GM04503 (cell line): ENCODE results near the gene SMCP.
A peak's percentile ranks its signal among the peaks of the same experiment; 100 is the strongest.

Source experiments
- DNase-seq: peaks from one replicate; pipeline ENCODE4 v3.0.0-alpha.2; 2012; ENCODE audit warnings: low read depth

Gene SMCP

GRCh38 chr1:152878042-152878441 lies at the start of gene SMCP:
TSS of gene SMCP (plus strand) at chr1:152878322. CDS start at chr1:152884423, 6,101 bp downstream.
- no peak for DNase-seq

GRCh38 chr1:152836870-152837269 lies 41.3 kb upstream of the SMCP start:
- DNase-seq, result no peak

- DNase-seq, result no peak
Measured at GRCh38 chr1:152842556-152842955, 35.6 kb upstream of the SMCP start, which contains the start of gene LCE6A. TSS of gene LCE6A (plus strand) at chr1:152842856. CDS start at chr1:152843521, 665 bp downstream.

- peak; percentile 18 for DNase-seq
Measured at GRCh38 chr1:152855661-152856060, 22.5 kb upstream of the SMCP start.

GRCh38 chr1:152858062-152858461 lies 20.1 kb upstream of the SMCP start:
- no peak for DNase-seq

- DNase-seq, result no peak
Measured at GRCh38 chr1:152859696-152860095, 18.4 kb upstream of the SMCP start, which contains the start of gene LCE7A. TSS of gene LCE7A (plus strand) at chr1:152859996. CDS start at chr1:152860698, 702 bp downstream.

- no peak for DNase-seq
Measured at GRCh38 chr1:152860129-152860528, 18.0 kb upstream of the SMCP start.

- no peak for DNase-seq
Measured at GRCh38 chr1:152861374-152861773, 16.7 kb upstream of the SMCP start.

GRCh38 chr1:152864443-152864842 lies 13.7 kb upstream of the SMCP start:
- DNase-seq, result no peak

GRCh38 chr1:152866321-152866720 lies 11.8 kb upstream of the SMCP start:
- DNase-seq, result no peak

- no peak for DNase-seq
Measured at GRCh38 chr1:152869808-152870419, 8.2 kb upstream of the SMCP start.

GRCh38 chr1:152870831-152871730 lies 7.0 kb upstream of the SMCP start:
- DNase-seq, result no peak

GRCh38 chr1:152871731-152872126 lies 6.4 kb upstream of the SMCP start:
- DNase-seq, result no peak

- no peak for DNase-seq
Measured at GRCh38 chr1:152873495-152873894, 4.6 kb upstream of the SMCP start.

GRCh38 chr1:152876827-152877226 lies 1.3 kb upstream of the SMCP start:
- no peak for DNase-seq

GRCh38 chr1:152879559-152880198 lies 1.6 kb downstream of the SMCP start:
- DNase-seq, result no peak

- DNase-seq, result no peak
Measured at GRCh38 chr1:152880316-152880715, 2.2 kb downstream of the SMCP start.

- no peak for DNase-seq
Measured at GRCh38 chr1:152880907-152881306, 2.8 kb downstream of the SMCP start.

- no peak for DNase-seq
Measured at GRCh38 chr1:152884085-152884484, 6.0 kb downstream of the SMCP start.

GRCh38 chr1:152884506-152884905 lies 6.4 kb downstream of the SMCP start:
- DNase-seq, result no peak

- DNase-seq, result peak; percentile 51
Measured at GRCh38 chr1:152884966-152885624, 7.0 kb downstream of the SMCP start.

GRCh38 chr1:152886085-152886484 lies 8.0 kb downstream of the SMCP start:
- DNase-seq, result peak; percentile 42
